Mesenteric fat pad (tissue), 1 donor: Measurements from ENCODE around the gene PURA. TPM values are rescaled to one million over a fixed set of nuclear protein-coding genes. Genes with fewer than 3 reads are reported as not detected.

ENCODE experiments used
- DNase-seq: peaks from one replicate; pipeline ENCODE4 v3.0.0-alpha.2; 2020; ENCODE audit warnings: low spot score
- long read RNA-seq: library from polyadenylated mRNA; unstranded; transcript quantifications from one replicate; pipeline ENCODE4 v2.0.0, GENCODE V29; 2020
- total RNA-seq: library from RNA; stranded (reverse); fragmentation: NEBNext Ultra II Directional; extraction: Animal tissue kit (Norgen Biotek cat#: 25700); gene quantifications from one replicate; pipeline ENCODE4 v1.2.1, GENCODE V29; 2021
- donor health status: DM: yes; HTN: yes; CAD: no.

The PURA gene
- total RNA-seq: 23.5 TPM
- long read RNA-seq, full-length matches to known transcripts: 19 of 19 reads
- long read RNA-seq, partial matches to known transcripts: 0 of 19 reads
- long read RNA-seq, other reads (novel, unspliced or antisense): 0 of 19 reads

- peak; percentile 98 for DNase-seq
Measured at GRCh38 chr5:140113699-140114263, at the start of gene PURA. PURA (plus strand) TSS chr5:140114109; CDS start chr5:140114182, 73 bp downstream.

- DNase-seq: no peak
Measured at GRCh38 chr5:140072812-140073211, 41.1 kb upstream of the PURA start.

GRCh38 chr5:140073296-140073695, 40.6 kb upstream of the PURA start:
- DNase-seq: no peak

- no peak for DNase-seq
Measured at GRCh38 chr5:140075371-140075770, 38.5 kb upstream of the PURA start.

- DNase-seq: no peak
Measured at GRCh38 chr5:140076142-140076541, 37.8 kb upstream of the PURA start.

GRCh38 chr5:140076788-140077187, 37.1 kb upstream of the PURA start:
- DNase-seq: no peak

- no peak for DNase-seq
Measured at GRCh38 chr5:140083120-140083519, 30.8 kb upstream of the PURA start.

GRCh38 chr5:140083650-140084049, 30.3 kb upstream of the PURA start:
- no peak for DNase-seq

GRCh38 chr5:140084541-140084940, 29.4 kb upstream of the PURA start:
- no peak for DNase-seq

- no peak for DNase-seq
Measured at GRCh38 chr5:140090251-140090650, 23.7 kb upstream of the PURA start.

- no peak for DNase-seq
Measured at GRCh38 chr5:140093179-140093578, 20.7 kb upstream of the PURA start.

- DNase-seq: no peak
Measured at GRCh38 chr5:140093866-140094265, 20.0 kb upstream of the PURA start.

- DNase-seq: no peak
Measured at GRCh38 chr5:140094889-140095288, 19.0 kb upstream of the PURA start.

- DNase-seq: no peak
Measured at GRCh38 chr5:140101179-140101578, 12.7 kb upstream of the PURA start.

- no peak for DNase-seq
Measured at GRCh38 chr5:140103154-140103553, 10.8 kb upstream of the PURA start.

- DNase-seq: no peak
Measured at GRCh38 chr5:140104100-140104499, 9.8 kb upstream of the PURA start.

- DNase-seq: no peak
Measured at GRCh38 chr5:140106101-140106500, 7.8 kb upstream of the PURA start.

GRCh38 chr5:140106805-140107311, 7.1 kb upstream of the PURA start:
- DNase-seq: no peak

GRCh38 chr5:140107312-140108092, 6.4 kb upstream of the PURA start:
- peak; percentile 97 for DNase-seq

- DNase-seq: no peak
Measured at GRCh38 chr5:140108093-140109017, 5.6 kb upstream of the PURA start.

GRCh38 chr5:140109018-140109758, 4.7 kb upstream of the PURA start:
- no peak for DNase-seq
